ENCODE data around the gene PTRH2.

DNA sequence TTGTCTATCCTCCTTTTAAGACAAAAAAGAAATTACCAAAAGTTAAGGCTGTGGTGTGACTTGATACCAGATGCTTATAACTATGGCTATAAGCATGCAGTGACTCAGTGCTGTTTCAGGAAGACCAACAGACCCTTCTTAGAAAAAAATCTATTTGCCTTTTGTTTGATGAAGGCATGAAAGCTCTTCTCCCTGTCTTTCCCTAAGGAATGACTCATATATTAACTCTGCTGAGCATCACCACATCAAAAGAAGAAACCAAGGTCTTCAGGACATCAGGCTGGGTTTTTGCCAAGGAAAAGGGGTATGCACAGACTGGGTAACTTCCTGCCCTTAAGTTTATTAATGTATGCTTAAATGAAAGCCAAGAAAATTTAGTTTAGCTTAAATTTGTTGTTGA is 47.3 kb upstream of the PTRH2 start:
- TF ChIP-seq, protein P1, sequence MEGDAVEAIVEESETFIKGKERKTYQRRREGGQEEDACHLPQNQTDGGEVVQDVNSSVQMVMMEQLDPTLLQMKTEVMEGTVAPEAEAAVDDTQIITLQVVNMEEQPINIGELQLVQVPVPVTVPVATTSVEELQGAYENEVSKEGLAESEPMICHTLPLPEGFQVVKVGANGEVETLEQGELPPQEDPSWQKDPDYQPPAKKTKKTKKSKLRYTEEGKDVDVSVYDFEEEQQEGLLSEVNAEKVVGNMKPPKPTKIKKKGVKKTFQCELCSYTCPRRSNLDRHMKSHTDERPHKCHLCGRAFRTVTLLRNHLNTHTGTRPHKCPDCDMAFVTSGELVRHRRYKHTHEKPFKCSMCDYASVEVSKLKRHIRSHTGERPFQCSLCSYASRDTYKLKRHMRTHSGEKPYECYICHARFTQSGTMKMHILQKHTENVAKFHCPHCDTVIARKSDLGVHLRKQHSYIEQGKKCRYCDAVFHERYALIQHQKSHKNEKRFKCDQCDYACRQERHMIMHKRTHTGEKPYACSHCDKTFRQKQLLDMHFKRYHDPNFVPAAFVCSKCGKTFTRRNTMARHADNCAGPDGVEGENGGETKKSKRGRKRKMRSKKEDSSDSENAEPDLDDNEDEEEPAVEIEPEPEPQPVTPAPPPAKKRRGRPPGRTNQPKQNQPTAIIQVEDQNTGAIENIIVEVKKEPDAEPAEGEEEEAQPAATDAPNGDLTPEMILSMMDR (IDR thresholded peaks at IDR 0.05; ENCODE audit: poor library complexity): no peak
- TF ChIP-seq EZH2 (IDR thresholded peaks at IDR 0.05; ENCODE audit: borderline replicate concordance): no peak
